Mesodermal cell (in vitro differentiated cells): Measurements from ENCODE around the gene LRRC37A.
"Not testable (repeated sequence)": the region's sequence is repeated elsewhere in the genome, so short reads cannot be mapped to it uniquely, and the experiment has no call there.

Experiments used
- H3K27ac ChIP-seq: 2 replicates; pipeline ENCODE4 v1.7.0; 2013; ENCODE audit warnings: mild to moderate bottlenecking, low read depth, low read length, moderate library complexity; ENCODE audit not compliant: severe bottlenecking
- H3K36me3 ChIP-seq: 2 replicates; pipeline ENCODE4 v1.7.1; 2013; ENCODE audit warnings: mild to moderate bottlenecking, low read length, moderate library complexity; ENCODE audit not compliant: control insufficient read depth, insufficient read depth
- H3K4me1 ChIP-seq: one replicate; pipeline ENCODE4 v1.7.1; 2013; ENCODE audit warnings: mild to moderate bottlenecking, low read length; ENCODE audit not compliant: insufficient read depth, control insufficient read depth, poor library complexity, severe bottlenecking
- H3K4me3 ChIP-seq: 2 replicates; pipeline ENCODE4 v1.7.0; 2013; ENCODE audit warnings: low read length, control low read depth, mild to moderate bottlenecking; ENCODE audit not compliant: insufficient read depth, poor library complexity, severe bottlenecking; ENCODE audit errors: extremely low read depth
- H3K9me3 ChIP-seq: 2 replicates; pipeline ENCODE4 v1.7.1; 2013; ENCODE audit warnings: mild to moderate bottlenecking, low read length, moderate library complexity; ENCODE audit not compliant: control insufficient read depth
- WGBS, 2 experiments: methylation state at CpG; one replicate each; pipeline ENCODE4 v1.1.5; 2013; ENCODE audit warnings: missing lambda C conversion rate in 2 of 2; ENCODE audit not compliant: insufficient coverage in 2 of 2; 5-methylcytosine and 5-hydroxymethylcytosine counted together

LRRC37A gene

DNA sequence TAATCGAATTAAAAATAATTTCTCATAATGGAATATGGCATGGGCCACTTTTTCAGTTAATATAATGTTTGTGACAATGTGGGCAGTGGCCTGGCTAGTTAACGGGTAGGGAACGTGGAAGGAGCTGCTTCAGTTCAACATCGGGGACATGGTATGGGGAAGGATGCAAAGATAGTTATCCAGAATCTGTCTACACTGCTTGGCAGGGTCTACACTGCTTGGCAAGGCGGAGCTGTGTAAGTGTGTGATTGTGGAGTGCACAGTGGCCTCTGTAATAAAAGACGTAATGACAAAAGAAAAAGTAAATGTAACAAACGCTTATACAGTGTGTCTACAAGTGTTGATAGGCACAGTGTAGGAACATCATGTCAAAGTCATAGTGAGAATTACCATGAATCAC lies 7.3 kb upstream of the LRRC37A start:
- 91 to 96% methylated on average over 4 to 5 of the region's 7 CpGs for WGBS, 2 experiments
- H3K36me3 ChIP-seq, H3K4me3 ChIP-seq, H3K27ac ChIP-seq, H3K4me1 ChIP-seq, H3K9me3 ChIP-seq: not testable (repeated sequence)

DNA sequence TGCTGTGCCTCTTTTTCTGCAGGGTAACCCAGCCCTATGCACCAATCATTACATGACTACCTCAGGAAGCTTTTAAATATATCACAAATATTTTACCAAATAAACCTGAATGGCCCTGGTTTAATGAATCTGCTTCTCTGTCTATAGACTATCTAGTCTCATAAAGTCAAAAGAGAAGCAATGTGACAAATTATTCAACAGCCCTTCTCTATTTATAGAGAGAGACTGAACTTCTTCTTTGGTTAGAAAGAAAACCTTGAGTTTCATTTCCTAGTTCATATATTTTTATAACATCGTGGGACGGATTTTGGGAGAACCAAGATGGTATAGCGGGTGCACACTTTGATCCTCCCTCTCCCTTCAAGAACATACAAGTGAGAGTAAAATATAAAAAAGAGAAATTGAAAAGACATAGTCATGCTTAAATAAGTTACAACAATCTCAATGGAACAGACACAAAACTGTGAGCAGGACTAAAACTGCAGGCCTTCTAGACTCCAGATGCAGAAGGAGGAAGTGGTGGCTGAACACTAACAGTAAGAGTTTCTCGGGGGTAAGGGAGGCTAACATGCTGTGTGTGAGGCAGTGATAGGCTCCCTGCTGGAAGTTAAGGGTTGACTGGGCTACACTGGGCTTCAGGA lies 3.9 kb upstream of the LRRC37A start:
- H3K27ac ChIP-seq, H3K9me3 ChIP-seq, H3K36me3 ChIP-seq, H3K4me1 ChIP-seq, H3K4me3 ChIP-seq: not testable (repeated sequence)
- 60% methylated on average over 1 of the region's 4 CpGs; no CpG with 5 or more reads in 1 of the 2 experiments for WGBS, 2 experiments

DNA sequence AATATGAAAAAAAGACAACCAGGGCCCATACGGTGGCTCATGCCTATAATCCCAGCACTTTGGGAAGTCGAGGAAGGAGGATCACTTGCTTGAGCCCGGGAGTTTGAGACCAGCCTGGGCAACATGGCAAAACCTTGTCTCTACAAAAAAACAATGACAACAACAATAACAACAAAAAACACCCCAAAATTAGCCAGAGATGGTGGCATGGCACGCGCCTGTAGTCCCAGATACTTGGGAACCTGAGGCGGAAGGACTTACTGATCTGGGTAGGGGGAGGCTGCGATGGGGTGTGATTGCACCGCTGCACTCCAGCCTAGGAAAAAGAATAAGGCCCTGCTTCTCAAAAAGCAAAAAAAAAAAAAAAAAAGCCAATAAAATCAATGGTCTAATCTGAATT lies 3.3 kb upstream of the LRRC37A start:
- not testable (repeated sequence) for H3K4me3 ChIP-seq, H3K36me3 ChIP-seq, H3K9me3 ChIP-seq, H3K27ac ChIP-seq, H3K4me1 ChIP-seq
- WGBS, 2 experiments: 91 to 100% methylated on average over 2 to 4 of the region's 8 CpGs

DNA sequence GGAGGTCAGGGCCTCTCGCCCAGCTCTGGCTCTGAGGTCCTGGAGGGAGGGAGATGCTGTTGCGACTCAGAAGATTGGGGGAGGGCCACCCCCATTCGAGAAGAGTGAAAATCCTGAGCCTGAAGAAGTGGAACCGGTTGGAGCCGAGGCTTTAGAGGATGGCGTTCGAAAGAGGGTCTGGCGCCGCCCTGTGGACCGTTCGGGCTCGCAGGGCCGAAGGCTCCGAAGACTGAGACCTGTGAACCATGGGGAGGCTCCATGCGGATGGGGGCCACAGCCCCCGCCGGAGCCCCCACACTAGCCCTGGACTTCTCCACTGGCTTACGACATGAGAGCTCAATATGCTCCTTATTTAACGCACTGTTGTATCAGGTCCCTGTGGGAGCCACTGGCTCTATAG lies 46.3 kb downstream of the LRRC37A start:
- H3K36me3 ChIP-seq, H3K4me3 ChIP-seq, H3K9me3 ChIP-seq, H3K27ac ChIP-seq, H3K4me1 ChIP-seq: not testable (repeated sequence)
- no CpG with 5 or more reads among the region's 19 CpGs for WGBS, 2 experiments

DNA sequence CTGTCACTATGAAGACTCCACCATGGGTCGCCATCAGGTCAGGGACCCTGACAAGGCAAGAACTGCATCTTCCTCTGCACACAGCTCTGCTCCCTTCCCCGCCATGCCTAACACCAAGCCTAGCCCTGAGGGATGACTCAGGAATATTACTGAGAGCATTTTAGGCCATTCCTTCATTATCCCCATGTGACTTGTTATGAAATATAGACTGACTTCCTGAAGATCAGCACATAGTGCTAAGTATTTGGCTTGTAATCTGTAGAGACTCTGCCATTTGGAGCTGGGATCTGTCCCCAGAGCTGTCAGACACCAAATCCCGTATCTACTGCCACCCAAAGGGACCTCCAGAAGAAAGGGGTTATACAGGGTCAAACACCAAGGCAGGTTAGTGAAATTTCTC lies 47.2 kb downstream of the LRRC37A start:
- H3K4me3 ChIP-seq, H3K9me3 ChIP-seq, H3K4me1 ChIP-seq, H3K36me3 ChIP-seq, H3K27ac ChIP-seq: not testable (repeated sequence)
- no CpG with 5 or more reads among the region's 3 CpGs for WGBS, 2 experiments

DNA sequence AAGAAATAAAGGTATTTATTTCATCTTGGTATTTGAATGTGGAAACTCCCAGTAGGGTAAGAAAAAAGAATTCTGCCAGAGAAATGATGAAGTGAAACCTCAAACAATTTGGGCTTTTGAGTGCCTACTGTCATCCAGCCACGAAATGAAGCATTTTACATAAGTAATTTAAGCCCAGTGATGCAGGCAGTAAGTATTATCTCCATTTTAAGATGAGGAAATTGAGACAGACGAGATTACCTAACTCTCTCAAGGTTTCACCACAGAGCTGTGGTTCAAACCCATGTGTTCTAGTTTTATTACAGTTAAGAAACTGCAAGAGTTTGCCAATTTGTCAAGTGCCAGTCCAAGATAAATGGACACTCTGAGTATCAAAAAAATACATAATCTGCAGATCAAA lies 53.4 kb downstream of the LRRC37A start:
- not testable (repeated sequence) for H3K36me3 ChIP-seq, H3K4me3 ChIP-seq, H3K4me1 ChIP-seq, H3K9me3 ChIP-seq, H3K27ac ChIP-seq
- no CpG with 5 or more reads among the region's 2 CpGs for WGBS, 2 experiments

DNA sequence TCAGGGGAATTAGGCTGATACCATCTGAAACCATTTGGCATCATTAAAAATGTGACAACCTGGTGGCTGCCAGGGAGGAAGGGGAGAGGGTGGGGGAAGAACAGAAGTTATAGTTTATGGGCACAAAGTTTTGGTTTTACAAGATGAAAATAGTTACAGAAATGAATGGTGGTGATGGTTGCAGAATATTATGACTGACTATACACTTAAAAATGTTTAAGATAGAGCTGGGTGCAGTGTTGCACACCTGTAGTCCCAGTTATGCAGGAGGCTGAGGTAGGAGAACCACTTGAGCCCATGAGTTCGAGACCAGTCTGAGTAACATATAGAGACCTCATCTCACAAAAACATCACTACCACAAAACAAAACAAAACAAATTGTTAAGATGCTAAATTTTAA lies 54.1 kb downstream of the LRRC37A start:
- H3K36me3 ChIP-seq, H3K4me3 ChIP-seq, H3K27ac ChIP-seq, H3K9me3 ChIP-seq, H3K4me1 ChIP-seq: not testable (repeated sequence)
- no CpG with 5 or more reads among the region's 1 CpG for WGBS, 2 experiments

DNA sequence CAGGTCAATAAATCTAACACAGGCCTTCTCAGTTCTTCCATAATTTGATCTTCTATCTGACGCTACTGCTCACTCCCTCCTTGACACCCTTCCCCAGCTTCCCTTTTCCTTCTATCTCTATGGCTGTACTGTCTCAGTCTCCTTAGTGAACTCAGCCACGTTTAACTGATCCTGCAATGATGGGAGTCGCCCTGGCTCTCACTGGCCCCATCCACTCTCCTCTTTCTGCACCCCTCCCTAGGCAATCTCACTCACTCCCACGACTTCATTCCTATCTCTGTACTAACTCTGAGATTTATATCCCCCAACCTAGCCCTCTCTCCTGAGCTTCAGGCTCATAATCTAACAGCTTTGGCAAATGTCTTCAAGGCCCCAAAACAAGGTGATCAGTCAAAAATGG lies 58.9 kb downstream of the LRRC37A start:
- no CpG with 5 or more reads among the region's 4 CpGs for WGBS, 2 experiments
- not testable (repeated sequence) for H3K4me1 ChIP-seq, H3K36me3 ChIP-seq, H3K9me3 ChIP-seq, H3K27ac ChIP-seq, H3K4me3 ChIP-seq

DNA sequence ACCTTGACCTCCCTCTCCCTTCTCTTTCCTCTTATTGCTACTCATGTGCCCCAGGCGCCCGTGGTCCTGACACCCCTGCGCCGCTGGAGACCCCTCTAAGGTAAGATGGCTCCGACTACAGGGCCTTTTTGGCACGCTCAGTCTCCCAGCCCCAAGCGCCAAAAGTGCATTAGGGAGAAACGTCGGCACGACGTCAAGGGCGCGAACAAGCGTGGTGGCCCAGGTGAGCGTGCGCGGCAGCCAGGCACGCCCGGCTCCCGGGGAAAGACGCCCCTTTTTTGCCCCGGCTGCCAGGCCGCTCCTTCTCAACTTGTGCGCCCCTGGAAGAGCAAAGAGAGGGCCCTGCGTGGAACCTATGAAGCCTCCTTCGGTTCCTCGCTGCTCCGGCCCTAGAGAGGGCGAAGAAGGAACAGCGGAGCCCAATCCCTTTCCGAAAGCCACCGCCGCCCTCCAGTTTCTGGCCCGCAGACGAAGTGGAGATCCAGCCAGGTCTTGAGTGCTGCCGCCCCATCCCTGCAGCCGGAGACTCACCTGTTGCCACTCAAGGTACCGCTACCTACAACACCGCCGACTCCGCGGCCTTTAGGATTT lies 66.3 kb downstream of the LRRC37A start:
- H3K4me3 ChIP-seq: peak overlapping the region; percentile 14
- WGBS, 2 experiments: no CpG with 5 or more reads among the region's 42 CpGs
- not testable (repeated sequence) for H3K4me1 ChIP-seq, H3K9me3 ChIP-seq, H3K36me3 ChIP-seq, H3K27ac ChIP-seq

DNA sequence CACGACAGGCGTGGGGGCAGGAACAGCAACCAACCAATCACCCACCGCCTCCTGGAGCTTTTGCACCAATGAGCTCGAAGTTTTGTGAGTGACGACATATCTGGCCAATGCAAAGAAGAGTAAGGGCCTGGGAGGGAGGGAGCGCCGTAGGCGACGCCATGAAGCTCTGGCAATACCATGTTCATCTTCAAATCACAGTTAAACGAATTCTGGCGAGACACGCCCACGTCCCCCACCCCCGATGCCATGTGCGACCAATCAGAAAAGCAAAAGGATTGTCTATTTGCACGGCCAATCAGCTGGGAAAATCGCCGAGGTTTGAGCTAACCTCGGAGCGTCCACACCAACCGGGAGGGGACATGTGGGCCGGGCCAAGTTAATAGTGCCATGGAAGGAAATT lies 66.8 kb downstream of the LRRC37A start, which contains the start of gene ARL17B:
ARL17B (minus strand) TSS at position 12 of the 400 bp plus-strand sequence. CDS start 3,369 bp downstream, outside the sequence.
- no CpG with 5 or more reads among the region's 22 CpGs for WGBS, 2 experiments
- not testable (repeated sequence) for H3K36me3 ChIP-seq, H3K27ac ChIP-seq, H3K4me1 ChIP-seq, H3K9me3 ChIP-seq
- peak within 1 kb of the TSS; percentile 14 for H3K4me3 ChIP-seq

DNA sequence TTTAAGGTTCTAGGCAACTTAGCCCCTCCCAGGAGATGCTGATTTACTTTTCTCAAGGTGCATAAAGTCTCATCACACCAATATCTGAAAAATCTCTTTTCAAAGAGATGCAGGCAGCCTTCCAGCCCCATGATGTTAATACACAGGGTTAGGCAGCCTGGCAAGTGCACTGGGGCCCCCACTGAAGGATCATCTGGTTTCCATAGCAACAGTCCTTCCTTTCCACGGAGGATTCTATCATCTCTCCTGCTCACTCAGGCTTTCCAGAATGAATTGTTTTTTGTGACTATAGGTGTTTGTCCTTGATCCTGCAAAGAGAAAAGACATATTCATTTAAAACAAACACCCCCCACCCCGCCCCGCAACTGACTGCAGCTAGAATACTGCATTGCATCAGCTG lies 72.6 kb downstream of the LRRC37A start:
- H3K9me3 ChIP-seq, H3K4me1 ChIP-seq, H3K4me3 ChIP-seq, H3K36me3 ChIP-seq, H3K27ac ChIP-seq: not testable (repeated sequence)
- WGBS, 2 experiments: no CpG with 5 or more reads among the region's 3 CpGs
